Liver (tissue), 9 donors: Measurements from ENCODE around the gene CPA1. TPM values are rescaled to one million over a fixed set of nuclear protein-coding genes. Genes with fewer than 3 reads are reported as not detected.

ENCODE experiments used
- DNase-seq: peaks from one replicate; pipeline ENCODE4 v3.0.0-alpha.2; 2017; ENCODE audit warnings: low spot score
- H3K27ac ChIP-seq, 2 donors: one replicate each; pipeline ENCODE4 v1.7.0; 2013; ENCODE audit warnings: inconsistent platforms in 2 of 2, low read length in 2 of 2, control low read depth in 1 of 2, low read depth in 1 of 2, mild to moderate bottlenecking in 1 of 2
- H3K27me3 ChIP-seq, 4 donors: one replicate each; pipeline versions ENCODE4 v1.6.1 to v1.7.0; 2013; ENCODE audit warnings: low read length in 3 of 4, inconsistent platforms in 1 of 4, mild to moderate bottlenecking in 1 of 4, moderate library complexity in 1 of 4; ENCODE audit not compliant: control insufficient read depth in 4 of 4, insufficient read depth in 4 of 4
- H3K36me3 ChIP-seq, 4 donors: one replicate each; pipeline versions ENCODE4 v1.6.1 to v1.7.0; 2013; ENCODE audit warnings: low read length in 3 of 4, mild to moderate bottlenecking in 3 of 4, low read depth in 1 of 4, moderate library complexity in 1 of 4; ENCODE audit not compliant: control insufficient read depth in 4 of 4, insufficient read depth in 3 of 4
- H3K4me1 ChIP-seq, 4 donors: one replicate each; pipeline versions ENCODE4 v1.6.1 to v1.7.0; 2013; ENCODE audit warnings: low read length in 3 of 4, mild to moderate bottlenecking in 3 of 4, moderate library complexity in 1 of 4; ENCODE audit not compliant: control insufficient read depth in 4 of 4, insufficient read depth in 4 of 4
- H3K4me3 ChIP-seq, 3 donors: one replicate each; pipeline versions ENCODE4 v1.6.1 to v1.7.0; 2013; ENCODE audit warnings: low read length in 3 of 3, control low read depth in 1 of 3, low read depth in 1 of 3, mild to moderate bottlenecking in 1 of 3
- H3K9ac ChIP-seq, 2 donors: one replicate each; pipeline ENCODE4 v1.7.0; 2013; ENCODE audit warnings: low read length in 2 of 2, mild to moderate bottlenecking in 2 of 2, moderate library complexity in 2 of 2, control low read depth in 1 of 2, low read depth in 1 of 2
- H3K9me3 ChIP-seq, 4 donors: one replicate each; pipeline versions ENCODE4 v1.6.1 to v1.7.0; 2013; ENCODE audit warnings: low read length in 3 of 4; ENCODE audit not compliant: control insufficient read depth in 4 of 4
- EGR1 ChIP-seq, 2 donors: IDR thresholded peaks; 2 replicates each; pipeline ENCODE4 v1.6.1; 2016 to 2018; ENCODE audit warnings: antibody characterized with exemption in 2 of 2, low read depth in 2 of 2
- FOXA1 ChIP-seq: IDR thresholded peaks from 2 replicates; pipeline ENCODE4 v1.6.1; 2016; ENCODE audit warnings: antibody characterized with exemption
- FOXA2 ChIP-seq: IDR thresholded peaks from 2 replicates; pipeline ENCODE4 v1.6.1; 2016; ENCODE audit warnings: antibody characterized with exemption
- GABPA ChIP-seq, 2 donors: IDR thresholded peaks in 1 of 2; conservative IDR thresholded peaks in 1 of 2; 2 replicates each; pipeline ENCODE4 v1.6.1; 2016; ENCODE audit warnings: antibody characterized with exemption in 2 of 2, mild to moderate bottlenecking in 1 of 2, moderate library complexity in 1 of 2
- HNF4A ChIP-seq, 2 donors: conservative IDR thresholded peaks; 2 replicates each; pipeline ENCODE4 v1.6.1; 2016; ENCODE audit warnings: antibody characterized with exemption in 2 of 2, mild to moderate bottlenecking in 2 of 2
- HNF4G ChIP-seq: IDR thresholded peaks from 2 replicates; pipeline ENCODE4 v1.6.1; 2016; ENCODE audit warnings: antibody characterized with exemption
- JUND ChIP-seq, 2 donors: IDR thresholded peaks; 2 replicates each; pipeline ENCODE4 v1.6.1; 2016; ENCODE audit warnings: antibody characterized with exemption in 2 of 2
- NR2F2 ChIP-seq: IDR thresholded peaks from 2 replicates; pipeline ENCODE4 v1.6.1; 2016; ENCODE audit warnings: antibody characterized with exemption
- RAD21 ChIP-seq, 2 donors: IDR thresholded peaks; 2 replicates each; pipeline ENCODE4 v1.6.1; 2016; ENCODE audit warnings: antibody characterized with exemption in 2 of 2, mild to moderate bottlenecking in 2 of 2
- RXRA ChIP-seq, 2 donors: IDR thresholded peaks; 2 replicates each; pipeline ENCODE4 v1.6.1; 2017 to 2018; ENCODE audit warnings: antibody characterized with exemption in 2 of 2, mild to moderate bottlenecking in 1 of 2
- SP1 ChIP-seq: IDR thresholded peaks from 2 replicates; pipeline ENCODE4 v1.6.1; 2018; ENCODE audit warnings: antibody characterized with exemption, mild to moderate bottlenecking
- TAF1 ChIP-seq: conservative IDR thresholded peaks from 2 replicates; pipeline ENCODE4 v1.6.1; 2016; ENCODE audit warnings: antibody characterized with exemption, mild to moderate bottlenecking
- YY1 ChIP-seq: IDR thresholded peaks from 2 replicates; pipeline ENCODE4 v1.6.1; 2016; ENCODE audit warnings: antibody characterized with exemption, mild to moderate bottlenecking
- ZBTB33 ChIP-seq: IDR thresholded peaks from 2 replicates; pipeline ENCODE4 v1.6.1; 2016; ENCODE audit warnings: antibody characterized with exemption
- WGBS: extraction: QIAGEN DNeasy Blood & Tissue Kit; methylation state at CpG from one replicate; pipeline ENCODE4 v1.1.7; 2013; 5-methylcytosine and 5-hydroxymethylcytosine counted together
- polyA plus RNA-seq, 2 donors: library from polyadenylated mRNA; stranded (reverse) in 1 of 2; unstranded in 1 of 2; fragments of 200-250 nt in 1 of 2; fragments of >200 nt in 1 of 2; fragmentation: Nextera tagmentation in 1 of 2; extraction: Ambion mirVana in 1 of 2; gene quantifications; one replicate each; pipeline versions ENCODE4 v1.2.1 to v1.2.3, GENCODE V29; 2013 to 2015
- total RNA-seq, 2 donors: library from RNA; depleted of rRNA; stranded (reverse); fragments of >200 nt; gene quantifications; one replicate each; pipeline ENCODE4 v1.2.3, GENCODE V29; 2014
- TF ChIP-seq, protein P1 (sequence below): IDR thresholded peaks from 2 replicates; pipeline ENCODE4 v1.6.1; 2016; ENCODE audit warnings: antibody characterized with exemption
- TF ChIP-seq, protein P2 (sequence below): IDR thresholded peaks from 2 replicates; pipeline ENCODE4 v1.6.1; 2016; ENCODE audit warnings: antibody characterized with exemption, mild to moderate bottlenecking
- TF ChIP-seq, protein P3 (sequence below): IDR thresholded peaks from 2 replicates; pipeline ENCODE4 v1.6.1; 2016; ENCODE audit warnings: antibody characterized with exemption
- TF ChIP-seq, protein P4 (sequence below): fragments of 150-350 bp; IDR thresholded peaks from 2 replicates; pipeline ENCODE4 v1.5.1; 2017; ENCODE audit warnings: improper control_type of control experiment, low read depth, low read length; ENCODE audit not compliant: missing input control
- donor health status: healthy.
- donor health status: healthy.
- donor health status: healthy.
- donor health status: healthy.
- donor health status: healthy.

CPA1 gene
- total and polyA plus RNA-seq, 4 donors, result 0.07 to 0.42 TPM; not detected in 2

- peak overlapping the region in 1 of 2 donors; percentile 31 for H3K27ac ChIP-seq
Observed at GRCh38 chr7:130350945-130351790, 29.1 kb upstream of the CPA1 start.

DNA sequence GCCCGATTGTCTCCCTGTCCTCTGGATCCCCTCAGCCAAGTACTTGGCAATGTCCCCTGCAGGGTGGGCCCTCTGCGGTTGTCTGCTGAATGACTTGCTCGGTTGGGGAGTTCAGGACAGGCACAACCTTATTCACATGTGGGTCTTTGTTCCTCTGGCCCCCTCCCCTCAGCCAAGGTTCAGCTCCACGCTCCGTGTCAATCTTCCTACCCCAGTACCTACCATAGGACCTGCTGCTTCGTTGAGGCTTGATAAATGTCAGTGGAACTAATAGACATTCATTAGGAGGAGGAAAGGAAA, 28.6 kb upstream of the CPA1 start:
- H3K9me3 ChIP-seq, result no peaks in the 10 kb centered on the region
- no peaks in the 10 kb centered on the region for H3K4me1 ChIP-seq
- H3K9ac ChIP-seq, result no peak overlapping the region
- peak overlapping the region in 1 of 2 donors; percentile 31 for H3K27ac ChIP-seq
- no peak overlapping the region for H3K4me3 ChIP-seq
- DNase-seq, result no peak
- WGBS, result 72% methylated on average over 6 of the region's 6 CpGs
- peaks cover 0 to 3% (median 0%) of the 10 kb centered on the region in 4 donors for H3K27me3 ChIP-seq
- TF ChIP-seq HNF4G (no peak), NR2F2 (no peak), ZBTB33 (no peak), YY1 (no peak), FOXA2 (no peak), GABPA (IDR thresholded peaks at IDR 0.05 in 1 of 2, conservative IDR thresholded peaks at IDR 0.05 in 1 of 2) (no peak), JUND (IDR thresholded peaks at IDR 0.05) (no peak), FOXA1 (no peak), EGR1 (IDR thresholded peaks at IDR 0.05; ENCODE audit: low read depth in 2 of 2) (no peak), RXRA (IDR thresholded peaks at IDR 0.05) (no peak), SP1 (no peak), HNF4A (conservative IDR thresholded peaks at IDR 0.05) (no peak), TAF1 (no peak)
- TF ChIP-seq, protein P1, sequence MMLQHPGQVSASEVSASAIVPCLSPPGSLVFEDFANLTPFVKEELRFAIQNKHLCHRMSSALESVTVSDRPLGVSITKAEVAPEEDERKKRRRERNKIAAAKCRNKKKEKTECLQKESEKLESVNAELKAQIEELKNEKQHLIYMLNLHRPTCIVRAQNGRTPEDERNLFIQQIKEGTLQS, result no peak
- TF ChIP-seq, protein P2, sequence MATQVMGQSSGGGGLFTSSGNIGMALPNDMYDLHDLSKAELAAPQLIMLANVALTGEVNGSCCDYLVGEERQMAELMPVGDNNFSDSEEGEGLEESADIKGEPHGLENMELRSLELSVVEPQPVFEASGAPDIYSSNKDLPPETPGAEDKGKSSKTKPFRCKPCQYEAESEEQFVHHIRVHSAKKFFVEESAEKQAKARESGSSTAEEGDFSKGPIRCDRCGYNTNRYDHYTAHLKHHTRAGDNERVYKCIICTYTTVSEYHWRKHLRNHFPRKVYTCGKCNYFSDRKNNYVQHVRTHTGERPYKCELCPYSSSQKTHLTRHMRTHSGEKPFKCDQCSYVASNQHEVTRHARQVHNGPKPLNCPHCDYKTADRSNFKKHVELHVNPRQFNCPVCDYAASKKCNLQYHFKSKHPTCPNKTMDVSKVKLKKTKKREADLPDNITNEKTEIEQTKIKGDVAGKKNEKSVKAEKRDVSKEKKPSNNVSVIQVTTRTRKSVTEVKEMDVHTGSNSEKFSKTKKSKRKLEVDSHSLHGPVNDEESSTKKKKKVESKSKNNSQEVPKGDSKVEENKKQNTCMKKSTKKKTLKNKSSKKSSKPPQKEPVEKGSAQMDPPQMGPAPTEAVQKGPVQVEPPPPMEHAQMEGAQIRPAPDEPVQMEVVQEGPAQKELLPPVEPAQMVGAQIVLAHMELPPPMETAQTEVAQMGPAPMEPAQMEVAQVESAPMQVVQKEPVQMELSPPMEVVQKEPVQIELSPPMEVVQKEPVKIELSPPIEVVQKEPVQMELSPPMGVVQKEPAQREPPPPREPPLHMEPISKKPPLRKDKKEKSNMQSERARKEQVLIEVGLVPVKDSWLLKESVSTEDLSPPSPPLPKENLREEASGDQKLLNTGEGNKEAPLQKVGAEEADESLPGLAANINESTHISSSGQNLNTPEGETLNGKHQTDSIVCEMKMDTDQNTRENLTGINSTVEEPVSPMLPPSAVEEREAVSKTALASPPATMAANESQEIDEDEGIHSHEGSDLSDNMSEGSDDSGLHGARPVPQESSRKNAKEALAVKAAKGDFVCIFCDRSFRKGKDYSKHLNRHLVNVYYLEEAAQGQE, result no peak
- TF ChIP-seq, protein P3, sequence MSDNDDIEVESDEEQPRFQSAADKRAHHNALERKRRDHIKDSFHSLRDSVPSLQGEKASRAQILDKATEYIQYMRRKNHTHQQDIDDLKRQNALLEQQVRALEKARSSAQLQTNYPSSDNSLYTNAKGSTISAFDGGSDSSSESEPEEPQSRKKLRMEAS, result no peak
- TF ChIP-seq, protein P4, sequence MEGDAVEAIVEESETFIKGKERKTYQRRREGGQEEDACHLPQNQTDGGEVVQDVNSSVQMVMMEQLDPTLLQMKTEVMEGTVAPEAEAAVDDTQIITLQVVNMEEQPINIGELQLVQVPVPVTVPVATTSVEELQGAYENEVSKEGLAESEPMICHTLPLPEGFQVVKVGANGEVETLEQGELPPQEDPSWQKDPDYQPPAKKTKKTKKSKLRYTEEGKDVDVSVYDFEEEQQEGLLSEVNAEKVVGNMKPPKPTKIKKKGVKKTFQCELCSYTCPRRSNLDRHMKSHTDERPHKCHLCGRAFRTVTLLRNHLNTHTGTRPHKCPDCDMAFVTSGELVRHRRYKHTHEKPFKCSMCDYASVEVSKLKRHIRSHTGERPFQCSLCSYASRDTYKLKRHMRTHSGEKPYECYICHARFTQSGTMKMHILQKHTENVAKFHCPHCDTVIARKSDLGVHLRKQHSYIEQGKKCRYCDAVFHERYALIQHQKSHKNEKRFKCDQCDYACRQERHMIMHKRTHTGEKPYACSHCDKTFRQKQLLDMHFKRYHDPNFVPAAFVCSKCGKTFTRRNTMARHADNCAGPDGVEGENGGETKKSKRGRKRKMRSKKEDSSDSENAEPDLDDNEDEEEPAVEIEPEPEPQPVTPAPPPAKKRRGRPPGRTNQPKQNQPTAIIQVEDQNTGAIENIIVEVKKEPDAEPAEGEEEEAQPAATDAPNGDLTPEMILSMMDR, result no peak
- no peaks in the 10 kb centered on the region for H3K36me3 ChIP-seq

More at GRCh38 chr7:130350945-130351790, 29.1 kb upstream of the CPA1 start:
- Histone ChIP-seq H3K27me3 (peaks cover 0 to 5% (median 0%) of the 10 kb centered on the region in 4 donors), H3K9me3 (no peaks in the 10 kb centered on the region), H3K4me3 (no peak overlapping the region), H3K36me3 (no peaks in the 10 kb centered on the region), H3K9ac (no peak overlapping the region), H3K4me1 (no peaks in the 10 kb centered on the region)
- no peak for TF ChIP-seq TAF1
- TF ChIP-seq SP1, result peak; percentile 13
- TF ChIP-seq RXRA (IDR thresholded peaks at IDR 0.05), result peak in 1 of 2 donors; percentile 35
- TF ChIP-seq, protein P3, result no peak
- TF ChIP-seq NR2F2, result peak; percentile 96
- peak in 1 of 2 donors; percentile 17 for TF ChIP-seq RAD21 (IDR thresholded peaks at IDR 0.05)
- WGBS, result 45% methylated on average over 20 of the region's 20 CpGs
- DNase-seq, result no peak
